ENCODE measurements around the gene NBEAL2. TPM values are rescaled to one million over a fixed set of nuclear protein-coding genes. Genes with fewer than 3 reads are reported as not detected.

NBEAL2 gene
- total RNA-seq, 1 donor from 2014 or later: 122 TPM

DNA sequence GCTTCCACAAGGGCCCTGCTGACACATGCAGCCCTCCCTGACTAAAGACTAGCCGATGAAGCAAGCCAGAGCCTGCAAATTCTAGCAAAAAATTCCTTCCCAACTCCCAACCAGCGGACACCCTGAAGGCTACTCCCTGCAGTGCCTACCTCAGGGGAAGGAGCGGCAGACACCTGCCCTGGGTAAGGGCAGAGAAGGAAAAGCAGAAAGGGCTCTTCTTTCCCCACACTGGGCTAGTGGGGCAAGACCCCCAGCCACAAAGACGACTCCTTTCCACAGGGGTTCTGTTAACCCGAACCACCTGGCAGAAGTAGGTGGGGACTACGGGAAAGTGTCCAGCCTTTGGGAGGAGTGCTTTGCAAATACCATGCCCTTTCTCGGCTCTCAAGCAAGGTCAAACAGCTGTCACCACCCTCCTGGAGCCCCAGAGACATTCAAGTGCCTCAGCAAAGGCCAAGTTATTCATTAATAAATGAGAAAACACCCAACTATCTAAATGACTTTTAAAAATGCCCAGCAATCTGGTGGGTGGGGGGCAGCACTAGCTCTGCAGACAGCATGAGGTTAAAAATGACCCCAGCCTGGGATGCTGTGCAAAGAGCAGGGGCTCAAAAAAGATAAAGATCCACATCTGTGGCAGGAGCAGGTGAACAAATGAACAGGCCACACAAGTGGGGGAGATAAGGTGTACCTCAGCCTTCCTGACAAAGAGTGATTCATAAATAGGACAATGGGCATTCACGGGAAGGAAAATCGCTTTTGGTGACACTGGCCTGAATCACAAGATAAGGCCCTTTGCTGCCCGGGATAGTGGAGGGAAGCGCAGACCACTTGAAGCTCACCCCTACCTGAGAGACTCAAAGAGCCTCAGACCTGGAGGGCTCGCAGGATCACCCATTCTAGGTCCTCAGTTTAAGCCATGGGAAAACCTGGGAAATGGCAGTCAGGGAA is 36.0 kb upstream of the NBEAL2 start:
- no peak for DNase-seq (ENCODE audit: low spot score)

DNA sequence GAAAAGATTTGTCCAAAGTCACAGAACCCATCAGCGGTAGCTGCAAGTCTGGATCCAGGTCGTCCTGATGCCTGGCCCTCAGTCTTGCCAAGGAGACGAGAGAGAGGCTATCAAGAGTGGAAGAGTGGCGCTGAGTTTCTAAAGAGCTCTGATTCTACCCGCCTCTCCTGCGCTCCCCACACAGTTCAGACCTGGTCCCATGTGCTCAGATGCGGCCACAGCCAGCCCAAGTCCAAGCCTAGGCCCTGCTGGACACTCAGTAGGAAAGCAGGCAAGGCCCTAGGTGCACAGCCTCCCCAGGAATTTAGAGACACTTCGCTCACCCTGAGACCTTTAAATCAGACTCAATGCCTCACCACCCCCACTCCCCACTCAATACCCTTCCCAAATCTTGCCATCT is 35.3 kb upstream of the NBEAL2 start:
- no peak for DNase-seq (ENCODE audit: low spot score)

DNA sequence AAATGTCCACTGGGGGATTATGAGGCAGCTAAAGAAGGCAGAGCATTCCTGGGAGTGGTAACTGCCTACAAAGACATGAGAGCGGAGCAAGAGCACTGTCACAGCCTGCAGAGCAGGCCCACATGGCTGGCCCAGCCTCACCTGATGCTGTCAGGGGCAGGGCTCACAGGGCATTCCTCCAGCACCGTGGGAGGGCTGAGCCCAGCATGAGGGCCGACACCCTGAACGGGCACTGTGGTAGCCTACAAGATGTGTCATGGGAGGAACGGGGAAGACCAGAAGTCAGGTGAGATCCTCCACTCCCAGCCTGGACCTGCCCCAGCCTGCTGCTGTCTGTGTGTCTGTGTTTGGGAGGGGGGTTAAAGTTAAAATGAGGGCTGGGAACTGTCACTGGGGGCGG is 33.0 kb upstream of the NBEAL2 start:
- peak; percentile 79 for DNase-seq (ENCODE audit: low spot score)

DNA sequence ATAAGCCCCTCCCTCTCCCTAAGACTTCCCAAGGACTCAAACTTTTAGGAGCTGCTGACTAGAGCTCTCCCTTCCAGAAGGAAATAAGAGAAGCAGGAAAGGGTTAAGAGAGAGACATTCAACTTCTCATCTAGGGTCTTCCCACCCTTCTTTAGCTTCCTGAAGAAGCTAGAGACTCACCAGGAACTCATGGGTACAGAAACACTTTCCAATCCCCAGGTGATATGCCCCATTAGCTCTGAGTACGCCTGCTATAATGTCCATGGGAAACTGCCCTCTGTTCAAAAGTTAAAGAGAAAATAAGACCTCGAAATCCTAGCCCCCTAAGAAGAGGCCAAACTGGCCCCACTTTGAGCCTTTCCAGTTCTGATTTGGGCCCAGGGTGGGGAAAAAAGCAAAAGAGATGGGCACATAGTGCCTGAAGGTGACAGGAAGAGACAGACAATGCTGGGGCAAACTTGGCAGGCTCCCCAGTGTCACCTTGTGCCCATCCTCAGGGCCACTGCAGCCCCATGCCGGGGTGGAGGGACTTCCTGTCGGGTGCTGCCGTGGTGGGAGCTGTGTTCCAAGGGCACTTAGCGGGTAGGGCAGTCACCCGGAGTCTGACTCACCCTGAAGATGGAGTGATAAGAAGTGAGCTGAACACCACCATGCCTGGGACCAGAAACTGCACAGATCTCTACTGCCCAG is 32.5 kb upstream of the NBEAL2 start:
- peak; percentile 80 for DNase-seq (ENCODE audit: low spot score)

DNA sequence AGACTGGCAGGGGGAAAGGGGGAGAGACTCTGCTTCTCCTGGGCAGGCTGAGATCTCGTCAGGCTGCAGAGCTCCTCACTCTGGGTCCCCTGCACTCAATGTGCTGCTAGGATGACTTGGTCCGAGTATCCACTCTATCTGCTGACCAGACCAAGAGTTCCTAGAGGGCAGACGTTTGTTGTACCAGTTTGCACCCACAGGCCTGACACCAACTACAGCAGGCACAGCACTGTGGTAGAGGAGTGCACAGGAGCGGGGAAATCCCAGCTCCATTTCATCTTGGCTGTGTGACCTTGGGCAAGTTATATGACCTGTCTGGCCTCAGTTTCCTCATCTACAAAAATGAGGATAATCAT is 31.9 kb upstream of the NBEAL2 start:
- no peak for DNase-seq (ENCODE audit: low spot score)

DNA sequence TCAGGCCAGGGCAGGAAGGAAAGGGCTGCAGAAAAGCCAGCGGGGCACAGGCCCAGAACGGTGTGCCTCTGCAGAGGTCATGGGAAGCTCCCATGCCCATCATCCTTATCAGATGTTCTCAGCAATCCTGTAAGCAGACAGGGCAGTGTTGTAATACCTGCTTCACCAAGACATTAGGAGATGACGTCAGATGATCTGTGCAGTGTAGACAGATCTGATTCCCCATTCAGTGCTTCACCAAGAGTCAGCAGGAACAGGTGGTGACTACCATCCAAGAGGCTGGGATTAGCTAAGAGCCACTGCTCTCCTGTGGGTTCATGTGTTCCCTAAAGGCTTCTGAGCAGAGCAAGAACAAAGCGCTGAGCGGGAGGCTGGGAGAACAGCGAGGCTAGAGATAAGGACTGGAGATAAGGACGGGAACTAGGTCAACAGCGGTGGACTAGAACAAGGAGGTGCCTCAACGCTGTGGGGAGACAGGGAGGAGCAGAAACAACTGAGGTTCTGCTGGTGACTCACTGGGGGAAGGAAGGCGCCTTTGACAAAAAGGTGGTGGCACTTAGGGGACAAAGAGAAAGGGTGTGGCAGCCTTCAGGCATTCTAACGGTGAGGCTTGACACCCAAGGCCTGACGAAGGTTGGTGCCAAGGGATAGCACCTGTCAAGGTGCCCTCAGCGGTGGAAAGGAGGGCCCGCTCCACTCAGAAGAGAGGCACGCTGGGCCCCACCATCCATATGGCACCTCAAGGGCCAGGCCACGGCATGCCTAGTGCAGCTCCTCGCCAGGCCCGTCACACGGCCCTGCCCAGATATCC is 31.3 kb upstream of the NBEAL2 start:
- peak; percentile 85 for DNase-seq (ENCODE audit: low spot score)

DNA sequence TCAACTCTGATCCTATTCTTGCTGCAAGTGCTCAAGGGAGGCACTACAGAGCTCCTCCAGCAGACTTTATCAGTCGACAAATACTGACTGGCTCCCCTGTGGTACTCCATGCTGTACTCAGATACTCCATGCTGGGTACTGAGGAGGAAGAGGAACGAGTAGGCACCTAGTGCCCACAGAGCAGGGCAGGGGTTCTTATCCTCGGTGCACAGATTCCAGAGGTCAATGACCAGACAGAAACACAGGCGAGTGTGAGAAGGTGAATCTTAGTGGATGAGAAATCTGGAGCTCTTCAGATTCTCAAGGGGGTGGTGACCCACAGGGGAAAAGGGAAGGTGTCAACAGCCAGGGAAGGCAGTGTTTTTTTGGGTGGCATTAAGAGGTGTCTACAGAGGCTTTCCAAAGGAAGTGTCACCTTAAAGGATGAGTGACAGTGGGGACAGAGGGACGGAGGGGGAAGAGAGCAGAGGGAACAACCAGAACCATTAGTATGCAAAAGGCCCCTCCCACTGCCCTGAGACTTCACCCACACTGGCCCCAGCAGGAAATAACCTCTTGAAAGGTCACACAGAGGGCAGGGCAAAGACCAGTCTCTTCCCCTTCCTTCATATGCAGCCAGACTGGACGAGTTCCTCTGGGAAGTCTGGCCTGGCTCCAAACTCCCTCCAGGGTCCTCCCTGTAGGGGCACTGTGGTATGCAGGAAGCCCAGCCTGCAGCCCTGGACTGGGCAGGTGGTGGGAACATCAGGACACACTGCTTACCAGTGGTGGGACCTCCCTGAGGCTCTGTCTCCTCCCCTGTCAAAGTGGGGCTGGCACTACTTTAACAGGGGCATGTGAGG is 30.4 kb upstream of the NBEAL2 start:
- no peak for DNase-seq (ENCODE audit: low spot score)

DNA sequence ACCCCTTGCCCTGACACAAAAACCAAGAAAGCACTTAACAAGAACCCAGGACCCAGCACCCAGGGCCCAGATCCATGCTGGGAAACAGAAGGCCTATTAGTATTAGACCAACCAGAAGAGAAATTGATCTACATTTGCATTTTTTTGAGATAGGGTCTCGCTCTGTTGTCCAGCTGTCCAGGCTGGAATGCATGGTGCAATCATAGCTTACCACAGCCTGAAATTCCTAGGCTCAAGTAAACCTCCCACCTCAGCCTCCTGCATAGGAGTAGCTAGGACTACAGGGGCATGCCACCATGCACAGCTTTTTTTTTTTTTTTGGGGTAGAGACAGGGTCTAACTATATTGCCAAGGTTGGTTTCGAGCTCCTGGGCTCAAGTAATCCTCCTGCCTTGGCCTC is 29.3 kb upstream of the NBEAL2 start:
- no peak for DNase-seq (ENCODE audit: low spot score)

DNA sequence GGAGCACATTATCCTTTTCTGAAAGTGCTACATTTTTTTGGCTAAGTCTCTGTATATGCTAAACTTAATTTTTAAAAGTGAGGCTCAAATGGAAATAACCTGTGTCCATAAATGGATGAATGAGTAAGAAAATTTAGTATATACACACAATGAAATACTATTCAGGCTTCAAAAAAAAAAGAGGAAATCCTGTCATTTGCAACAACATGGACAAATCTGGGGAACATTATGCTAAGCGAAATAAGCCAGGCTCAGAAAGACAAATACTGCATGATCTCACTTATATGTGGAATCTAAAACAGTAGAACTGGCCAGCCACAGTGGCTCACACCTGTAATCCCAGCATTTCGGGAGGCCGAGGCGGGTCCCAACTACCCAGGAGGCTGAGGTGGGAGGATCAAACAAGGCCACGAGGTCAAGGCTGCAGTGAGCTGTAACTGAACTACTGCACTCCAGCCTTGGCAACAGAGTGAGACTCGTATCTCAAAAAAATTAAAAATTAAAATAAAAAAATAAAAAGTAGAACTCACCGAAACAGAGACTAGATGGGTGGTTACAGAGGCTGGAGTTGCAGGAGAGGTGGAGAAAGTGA is 28.7 kb upstream of the NBEAL2 start:
- DNase-seq (ENCODE audit: low spot score): no peak

DNA sequence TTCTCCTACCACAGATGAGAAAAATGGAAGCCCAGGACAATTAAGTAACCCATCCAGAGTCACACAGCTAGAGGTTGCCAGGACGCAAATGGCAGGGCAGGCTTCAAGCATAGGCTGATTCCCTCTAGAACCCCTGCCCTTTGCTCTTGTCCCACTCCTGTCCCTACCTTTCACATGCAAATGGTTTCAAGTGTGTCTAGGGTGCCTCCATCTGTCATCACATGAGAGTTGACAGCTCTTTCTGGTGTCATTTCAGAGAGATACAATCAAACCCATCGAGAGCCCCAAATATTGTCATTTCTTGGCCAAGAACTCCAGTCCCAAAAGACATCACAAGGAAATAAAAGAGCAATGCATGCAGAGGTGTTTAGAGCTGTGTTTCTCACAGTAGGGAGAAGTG is 26.7 kb upstream of the NBEAL2 start:
- no peak for DNase-seq (ENCODE audit: low spot score)

DNA sequence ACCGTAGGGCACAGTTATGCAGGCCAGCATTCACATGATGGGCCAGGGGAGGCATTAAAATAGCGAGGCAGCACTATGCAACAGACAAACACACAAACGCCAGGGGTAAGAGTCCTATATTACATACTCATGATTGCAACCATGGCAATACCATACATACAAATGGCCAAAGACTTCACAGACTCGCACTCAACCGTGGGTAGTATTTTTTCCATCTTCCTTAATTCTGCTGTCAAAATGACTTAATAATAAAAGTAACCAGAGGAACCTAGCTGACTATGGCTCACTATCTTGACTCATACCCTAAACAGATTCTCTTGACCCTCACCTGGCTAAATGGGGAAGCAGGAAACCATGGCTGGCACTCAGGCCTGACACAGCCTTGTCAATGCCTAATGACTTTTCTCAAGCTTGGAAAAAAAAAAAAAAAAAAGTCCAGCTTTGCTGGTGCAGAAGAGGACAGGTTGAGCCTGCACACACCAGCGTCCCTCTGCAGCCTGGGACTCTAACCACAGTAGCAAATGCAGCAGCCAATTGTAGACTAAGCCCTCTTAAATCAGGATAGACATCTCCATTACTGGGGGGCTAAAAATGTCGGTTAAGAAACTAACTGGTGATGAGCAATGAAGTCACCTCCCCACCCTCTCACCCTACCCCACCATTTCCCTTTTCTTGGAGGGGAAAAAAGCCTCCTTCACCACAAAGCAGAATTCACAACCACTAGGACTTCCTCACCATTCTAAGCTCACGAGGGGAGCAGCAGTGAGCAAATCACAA is 26.0 kb upstream of the NBEAL2 start:
- no peak for DNase-seq (ENCODE audit: low spot score)

DNA sequence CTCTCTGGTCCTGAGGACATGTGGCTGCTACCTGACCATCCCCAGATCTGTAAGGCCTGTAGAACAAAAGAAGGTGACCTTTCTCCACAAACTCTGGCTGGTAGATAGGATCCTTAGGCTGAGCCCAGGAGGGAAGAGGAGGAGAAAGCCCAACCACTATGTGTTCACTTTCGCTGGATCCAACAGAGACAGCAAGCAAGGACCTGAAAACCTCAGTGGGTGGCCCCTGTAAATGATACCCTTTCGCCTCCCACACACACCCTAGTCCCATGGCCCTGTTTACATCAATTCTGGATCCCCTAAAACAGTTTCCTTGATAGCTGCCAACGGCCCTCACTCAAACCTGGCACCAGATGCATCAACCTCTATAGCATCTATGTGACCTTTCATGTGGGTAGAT is 25.3 kb upstream of the NBEAL2 start:
- DNase-seq (ENCODE audit: low spot score): no peak

DNA sequence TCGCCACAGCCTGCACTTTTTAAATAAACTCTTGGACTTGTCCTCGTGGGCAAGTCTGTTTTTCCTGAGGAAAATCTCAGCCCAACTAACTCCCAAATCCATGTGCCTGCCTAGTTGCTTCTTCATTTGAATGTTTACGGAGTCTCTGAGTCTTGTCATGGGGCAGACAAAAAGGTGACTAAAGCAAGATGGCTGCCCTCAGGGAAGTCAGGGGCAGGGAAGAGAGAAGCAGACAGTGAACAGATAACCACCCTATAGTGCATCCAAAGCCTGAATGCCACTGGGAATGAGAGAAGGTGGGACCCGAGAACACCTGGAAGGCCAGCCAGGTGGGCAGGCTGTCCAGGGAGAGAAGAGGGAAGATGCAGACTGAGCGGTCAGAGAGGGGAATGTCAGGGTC is 24.3 kb upstream of the NBEAL2 start:
- no peak for DNase-seq (ENCODE audit: low spot score)

DNA sequence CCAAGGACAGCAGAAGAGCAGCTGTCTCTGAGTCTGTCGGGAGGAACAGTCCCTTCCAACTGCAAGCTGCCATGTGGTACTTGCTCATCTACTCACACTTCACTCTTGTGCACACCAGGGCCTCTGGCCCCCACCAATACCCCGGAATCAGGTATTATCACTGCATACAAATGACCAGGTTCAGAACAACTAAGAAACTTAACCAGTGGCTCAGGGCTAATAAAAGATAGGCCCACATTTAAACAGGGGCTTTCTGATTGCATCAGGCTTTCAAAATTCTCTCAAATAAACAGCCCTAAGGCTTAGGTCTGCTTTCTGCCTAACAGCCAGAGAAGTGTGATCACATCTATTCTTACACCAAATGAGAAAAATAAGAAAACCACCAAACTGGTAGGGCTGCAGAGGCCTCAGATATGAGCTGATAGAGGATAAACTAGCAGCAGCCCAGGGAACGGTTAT is 23.6 kb upstream of the NBEAL2 start:
- no peak for DNase-seq (ENCODE audit: low spot score)

DNA sequence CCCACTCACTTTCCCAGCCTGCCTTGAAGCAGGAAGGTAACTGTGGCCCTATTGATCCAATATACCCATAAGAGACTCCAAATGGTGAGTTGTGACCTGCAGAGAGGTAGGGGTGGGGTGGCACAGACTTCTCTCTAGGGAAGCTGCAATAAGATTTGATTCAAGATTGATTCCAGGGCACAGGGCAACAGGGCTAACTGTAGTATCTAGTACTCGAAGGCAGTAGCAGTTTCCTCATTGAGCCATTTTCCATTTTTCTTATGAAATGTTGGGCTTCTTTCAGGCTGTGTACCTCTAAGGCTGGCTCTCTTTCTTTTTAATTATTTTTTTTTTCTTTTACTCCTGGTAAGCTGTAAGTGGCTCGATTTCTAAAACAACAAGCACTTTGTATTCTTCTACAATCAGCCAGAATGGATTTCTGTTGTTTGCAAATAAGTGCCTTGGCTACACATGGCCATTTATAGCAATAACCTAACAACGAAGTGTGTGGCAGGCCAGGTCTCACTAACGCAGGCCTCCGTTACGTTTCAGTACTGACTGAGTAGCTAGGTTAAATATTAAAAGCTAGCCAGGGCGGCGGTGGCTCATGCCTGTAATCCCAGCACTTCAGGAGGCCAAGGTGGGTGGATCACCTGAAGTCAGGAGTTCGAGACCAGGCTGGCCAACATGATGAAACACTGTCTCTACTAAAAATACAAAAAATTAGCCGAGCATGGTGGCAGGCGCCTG is 22.2 kb upstream of the NBEAL2 start:
- DNase-seq (ENCODE audit: low spot score): no peak

DNA sequence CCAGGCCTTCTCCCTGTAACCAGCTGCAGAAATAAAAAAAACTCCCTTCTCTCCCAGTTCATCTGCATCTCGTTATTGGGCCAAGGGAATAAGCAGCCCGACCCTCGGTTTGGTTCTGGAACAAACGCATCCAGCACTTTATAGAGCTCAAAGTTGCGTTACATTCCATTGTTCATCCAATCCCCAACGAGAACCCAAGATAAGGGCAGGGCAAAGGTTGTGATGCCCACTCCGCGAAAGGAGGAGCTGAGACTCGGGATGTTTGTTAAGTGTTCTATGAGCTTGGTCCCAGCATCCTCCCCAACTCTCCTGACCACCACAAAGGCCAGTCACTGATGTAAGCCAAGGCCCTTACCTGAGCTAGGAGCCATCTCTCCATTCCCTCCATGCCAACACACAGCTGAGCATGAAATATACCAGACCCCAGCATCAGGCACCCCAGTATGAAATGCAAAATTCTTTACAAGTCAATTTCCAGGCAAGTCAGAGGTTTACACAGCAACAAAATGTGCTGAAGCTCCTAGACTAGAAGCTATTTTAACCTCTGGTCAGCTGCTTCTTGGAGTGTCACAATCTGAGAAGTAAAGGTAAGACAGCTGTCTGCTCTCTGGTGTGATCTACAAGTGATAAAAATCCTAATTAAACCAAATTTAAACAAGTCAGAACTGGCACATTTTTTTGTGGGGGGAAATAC is 20.9 kb upstream of the NBEAL2 start:
- DNase-seq (ENCODE audit: low spot score): no peak

DNA sequence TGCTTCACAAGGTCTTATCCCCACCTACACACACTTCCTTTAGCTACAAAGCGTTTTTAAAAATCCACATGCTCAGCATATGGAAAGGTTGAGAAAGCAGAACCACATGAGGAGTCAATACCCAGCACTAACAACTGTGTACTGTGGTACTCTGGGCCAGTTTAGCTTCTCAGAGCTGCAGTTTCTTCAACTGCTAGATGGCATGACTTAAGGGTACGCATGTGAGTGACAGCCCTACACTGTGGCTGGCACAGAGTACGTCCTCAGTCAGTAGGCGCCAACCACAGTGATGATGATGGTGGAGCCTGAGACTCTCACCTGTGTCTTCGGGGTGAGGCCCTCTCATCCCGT is 20.3 kb upstream of the NBEAL2 start:
- DNase-seq (ENCODE audit: low spot score): no peak

DNA sequence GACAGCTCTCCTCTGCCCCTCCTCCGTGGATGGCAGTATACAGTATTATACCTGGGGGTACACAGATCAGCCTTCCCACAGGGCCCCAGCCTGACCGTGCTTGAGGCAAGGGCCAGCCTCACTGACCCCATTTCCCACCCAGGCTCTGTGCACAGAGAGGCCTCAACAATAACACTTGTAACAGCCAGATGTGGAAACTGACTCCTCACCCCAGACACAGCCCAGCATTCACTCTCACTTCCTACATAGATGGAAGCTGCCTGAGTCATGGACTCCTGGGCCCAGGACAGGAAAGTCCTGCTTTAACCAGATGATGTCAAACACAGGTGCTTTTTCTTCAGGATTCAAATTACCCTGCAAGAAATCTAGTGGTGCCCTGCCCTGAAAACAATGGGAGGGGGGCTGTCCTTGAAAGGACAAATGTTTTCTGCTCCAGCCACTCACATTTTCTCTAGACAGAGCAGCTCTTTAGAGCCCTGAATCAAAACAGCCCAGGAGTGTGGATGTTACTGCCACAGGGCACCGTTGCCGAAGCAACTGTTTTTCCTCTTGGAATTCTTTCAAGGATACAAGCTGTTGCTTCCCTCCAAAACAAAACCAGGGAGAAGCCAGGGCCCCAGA is 19.3 kb upstream of the NBEAL2 start:
- no peak for DNase-seq (ENCODE audit: low spot score)

DNA sequence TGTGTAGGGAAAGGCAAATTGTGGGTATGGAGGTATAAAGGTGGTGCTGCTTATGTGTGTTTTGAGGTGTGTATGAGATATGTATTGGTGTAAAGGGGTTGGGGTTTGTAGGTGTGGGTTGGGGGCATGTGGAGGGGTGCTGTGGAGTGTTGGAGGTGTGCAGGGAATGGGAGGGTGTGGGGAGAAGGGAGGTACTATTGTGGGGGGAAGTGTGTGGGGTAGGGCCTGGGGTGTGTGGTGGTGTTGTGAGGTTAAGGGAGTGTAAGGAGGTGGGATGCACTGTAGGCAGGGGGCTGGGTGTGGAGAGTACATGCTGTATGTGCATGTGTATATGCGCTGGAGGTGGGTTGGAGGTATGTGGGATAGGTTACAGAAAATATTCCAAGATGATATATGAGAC is 18.6 kb upstream of the NBEAL2 start:
- no peak for DNase-seq (ENCODE audit: low spot score)
